ENCODE measurements around the gene RFX7. TPM values are rescaled to one million over a fixed set of nuclear protein-coding genes. Genes with fewer than 3 reads are reported as not detected.
A peak's percentile ranks its signal among the peaks of the same experiment; 100 is the strongest.
"Not testable (repeated sequence)": the region's sequence is repeated elsewhere in the genome, so short reads cannot be mapped to it uniquely, and the experiment has no call there.

Gene RFX7
- total RNA-seq, 1 donor from 2014 or later: 4.4 TPM

- peak; percentile 64 for DNase-seq
Observed at GRCh38 chr15:56205061-56205876, 38.4 kb downstream of the RFX7 start.

GRCh38 chr15:56203312-56203922 lies 40.3 kb downstream of the RFX7 start:
- not testable (repeated sequence) for DNase-seq

- no peak for DNase-seq
Observed at GRCh38 chr15:56202701-56203100, 41.0 kb downstream of the RFX7 start.

GRCh38 chr15:56199038-56199437 lies 44.6 kb downstream of the RFX7 start:
- no peak for DNase-seq

GRCh38 chr15:56194035-56194434 lies 49.6 kb downstream of the RFX7 start:
- DNase-seq: no peak

- DNase-seq: no peak
Observed at GRCh38 chr15:56192659-56193442, 50.8 kb downstream of the RFX7 start.

- DNase-seq: no peak
Observed at GRCh38 chr15:56187665-56188064, 56.0 kb downstream of the RFX7 start.

- no peak for DNase-seq
Observed at GRCh38 chr15:56185980-56186379, 57.7 kb downstream of the RFX7 start.

GRCh38 chr15:56184516-56184915 lies 59.2 kb downstream of the RFX7 start:
- no peak for DNase-seq

- DNase-seq: no peak
Observed at GRCh38 chr15:56180851-56181250, 62.8 kb downstream of the RFX7 start.

- DNase-seq: no peak
Observed at GRCh38 chr15:56176996-56177395, 66.7 kb downstream of the RFX7 start.

GRCh38 chr15:56175788-56176187 lies 67.9 kb downstream of the RFX7 start:
- DNase-seq: no peak

GRCh38 chr15:56174649-56175048 lies 69.0 kb downstream of the RFX7 start:
- peak; percentile 79 for DNase-seq

GRCh38 chr15:56168394-56168793 lies 75.3 kb downstream of the RFX7 start:
- no peak for DNase-seq

- DNase-seq: no peak
Observed at GRCh38 chr15:56165234-56165633, 78.4 kb downstream of the RFX7 start.

- DNase-seq: no peak
Observed at GRCh38 chr15:56160966-56161365, 82.7 kb downstream of the RFX7 start.

GRCh38 chr15:56156877-56157276 lies 86.8 kb downstream of the RFX7 start:
- no peak for DNase-seq

- not testable (repeated sequence) for DNase-seq
Observed at GRCh38 chr15:56155278-56155677, 88.4 kb downstream of the RFX7 start.

- not testable (repeated sequence) for DNase-seq
Observed at GRCh38 chr15:56154768-56155167, 88.9 kb downstream of the RFX7 start.

- DNase-seq: no peak
Observed at GRCh38 chr15:56150204-56150603, 93.5 kb downstream of the RFX7 start.

- no peak for DNase-seq
Observed at GRCh38 chr15:56148064-56148463, 95.6 kb downstream of the RFX7 start.

GRCh38 chr15:56146756-56147155 lies 96.9 kb downstream of the RFX7 start:
- DNase-seq: no peak

- DNase-seq: no peak
Observed at GRCh38 chr15:56128081-56128480, 115.6 kb downstream of the RFX7 start.

- no peak for DNase-seq
Observed at GRCh38 chr15:56126409-56126808, 117.3 kb downstream of the RFX7 start.
